Measurements from ENCODE around the gene PIAS4.
"Not testable (repeated sequence)": the region's sequence is repeated elsewhere in the genome, so short reads cannot be mapped to it uniquely, and the experiment has no call there.

The PIAS4 gene

GRCh38 chr19:3987619-3988371, 19.7 kb upstream of the PIAS4 start:
- peak overlapping the region; percentile 93 for H3K27ac ChIP-seq
- no peak for DNase-seq (ENCODE audit: low read depth, low spot score)

DNA sequence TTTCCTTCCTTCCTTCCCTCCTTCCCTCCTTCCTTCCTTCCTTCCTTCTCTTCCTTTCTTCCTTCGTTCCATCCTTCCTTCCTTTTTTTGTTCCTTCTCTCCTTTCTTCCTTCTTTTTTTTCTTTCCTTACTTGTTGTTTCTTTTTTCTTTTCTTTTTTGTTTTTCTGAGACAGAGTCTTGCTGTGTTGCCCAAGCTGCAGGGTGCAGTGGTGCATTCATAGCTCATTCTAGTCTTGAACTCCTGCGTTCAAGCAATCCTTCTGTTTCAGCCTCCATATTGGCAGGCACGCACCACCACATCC, 16.8 kb upstream of the PIAS4 start:
- H3K27ac ChIP-seq = no peak overlapping the region
- no peak for DNase-seq (ENCODE audit: low read depth, low spot score)

DNA sequence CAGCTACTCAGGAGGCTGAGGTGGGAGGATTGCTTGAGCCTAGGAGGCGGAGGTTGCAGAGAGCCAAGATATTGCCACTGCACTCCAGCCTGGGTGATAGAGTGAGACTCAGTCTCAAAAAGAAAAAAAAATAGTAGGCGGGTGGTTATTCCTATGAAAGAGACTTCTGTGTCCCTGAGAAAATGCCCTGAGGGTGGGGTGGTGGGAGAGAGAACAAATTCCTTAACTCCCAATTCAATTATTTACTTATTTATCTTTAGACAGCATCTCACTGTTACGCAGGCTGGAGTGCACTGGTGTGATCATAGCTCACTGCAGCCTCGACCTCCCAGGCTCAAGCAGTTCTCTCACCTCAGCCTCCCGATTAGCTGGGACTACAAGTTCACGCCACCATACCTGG, 11.9 kb upstream of the PIAS4 start:
- H3K27ac ChIP-seq = no peak overlapping the region
- DNase-seq (ENCODE audit: low read depth, low spot score) = no peak

GRCh38 chr19:3998667-3999412, 8.7 kb upstream of the PIAS4 start:
- not testable (repeated sequence) for H3K27ac ChIP-seq; DNase-seq (ENCODE audit: low read depth, low spot score)

DNA sequence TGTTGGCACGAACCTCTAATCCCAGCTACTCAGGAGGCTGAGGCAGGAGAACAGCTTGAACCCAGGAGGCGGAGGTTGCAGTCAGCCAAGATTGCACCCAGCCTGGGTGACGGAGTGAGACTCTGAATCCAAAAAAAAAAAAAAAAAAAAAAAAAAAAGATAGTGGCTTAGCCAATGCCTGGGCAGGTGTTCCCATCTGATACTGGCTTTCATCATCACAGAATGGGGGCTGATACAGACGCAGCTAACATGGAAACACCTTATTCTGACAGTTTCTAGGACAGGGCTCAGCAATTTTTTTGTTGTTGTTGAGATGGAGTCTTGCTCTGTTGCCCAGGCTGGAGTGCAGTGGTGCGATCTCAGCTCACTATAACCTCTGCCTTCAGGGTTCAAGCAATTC, 6.7 kb upstream of the PIAS4 start:
- not testable (repeated sequence) for H3K27ac ChIP-seq; DNase-seq (ENCODE audit: low read depth, low spot score)

DNA sequence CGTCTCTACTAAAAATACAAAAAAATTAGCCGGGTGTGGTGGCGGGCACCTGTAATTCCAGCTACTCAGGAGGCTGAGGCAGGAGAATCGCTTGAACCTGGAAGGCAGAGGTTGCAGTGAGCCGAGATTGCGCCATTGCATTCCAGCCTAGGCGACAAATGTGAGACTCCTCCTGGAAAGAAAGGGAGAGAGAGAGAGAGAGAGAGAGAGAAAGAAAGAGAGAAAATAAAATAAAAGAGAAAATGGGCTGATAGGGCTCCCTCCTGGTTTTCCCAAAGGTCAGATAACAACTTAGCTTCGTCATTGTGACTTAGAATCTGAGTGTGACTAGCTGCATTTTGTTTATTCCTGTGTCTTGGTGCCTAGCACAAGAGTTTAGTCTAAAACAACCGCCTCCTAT, 2.1 kb upstream of the PIAS4 start:
- DNase-seq (ENCODE audit: low read depth, low spot score); H3K27ac ChIP-seq: not testable (repeated sequence)

DNA sequence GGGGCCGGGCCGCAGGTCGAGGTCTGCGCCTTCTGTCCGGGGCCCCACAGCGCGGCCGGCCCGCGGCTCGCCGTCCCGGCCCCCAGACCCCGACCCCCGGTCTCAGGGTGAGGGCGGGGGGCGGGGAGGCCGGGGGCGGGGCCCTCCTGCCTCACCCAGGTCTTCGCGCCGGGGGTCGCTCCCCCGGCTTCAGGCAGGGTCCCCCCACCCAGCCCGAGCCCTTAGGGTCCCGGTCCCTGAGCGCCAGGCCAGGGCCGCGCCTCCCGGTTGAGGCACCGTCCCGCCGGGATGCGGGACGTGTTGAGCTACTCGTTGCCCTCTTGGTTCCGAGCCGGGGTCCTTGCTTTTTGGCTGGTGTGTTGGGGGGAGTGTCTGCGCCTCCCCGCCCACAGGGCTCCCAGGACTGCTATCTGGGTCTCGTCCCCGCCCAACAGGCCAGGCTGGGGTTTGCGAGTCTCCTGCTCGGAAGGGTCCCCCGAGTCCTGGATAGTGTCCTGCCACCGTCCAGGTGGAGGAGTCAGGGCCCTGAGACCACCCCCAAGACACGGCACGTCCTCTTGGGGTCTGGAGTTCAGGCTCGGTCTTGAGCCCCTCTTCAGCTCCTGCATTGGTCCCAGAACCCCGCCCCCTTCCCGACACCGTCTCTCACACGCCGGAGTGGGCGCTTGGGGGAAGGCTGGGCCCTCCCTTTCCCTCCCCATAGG, 452 bp downstream of the PIAS4 start:
- H3K27ac ChIP-seq = peak overlapping the region; percentile 19
- DNase-seq (ENCODE audit: low read depth, low spot score) = no peak

DNA sequence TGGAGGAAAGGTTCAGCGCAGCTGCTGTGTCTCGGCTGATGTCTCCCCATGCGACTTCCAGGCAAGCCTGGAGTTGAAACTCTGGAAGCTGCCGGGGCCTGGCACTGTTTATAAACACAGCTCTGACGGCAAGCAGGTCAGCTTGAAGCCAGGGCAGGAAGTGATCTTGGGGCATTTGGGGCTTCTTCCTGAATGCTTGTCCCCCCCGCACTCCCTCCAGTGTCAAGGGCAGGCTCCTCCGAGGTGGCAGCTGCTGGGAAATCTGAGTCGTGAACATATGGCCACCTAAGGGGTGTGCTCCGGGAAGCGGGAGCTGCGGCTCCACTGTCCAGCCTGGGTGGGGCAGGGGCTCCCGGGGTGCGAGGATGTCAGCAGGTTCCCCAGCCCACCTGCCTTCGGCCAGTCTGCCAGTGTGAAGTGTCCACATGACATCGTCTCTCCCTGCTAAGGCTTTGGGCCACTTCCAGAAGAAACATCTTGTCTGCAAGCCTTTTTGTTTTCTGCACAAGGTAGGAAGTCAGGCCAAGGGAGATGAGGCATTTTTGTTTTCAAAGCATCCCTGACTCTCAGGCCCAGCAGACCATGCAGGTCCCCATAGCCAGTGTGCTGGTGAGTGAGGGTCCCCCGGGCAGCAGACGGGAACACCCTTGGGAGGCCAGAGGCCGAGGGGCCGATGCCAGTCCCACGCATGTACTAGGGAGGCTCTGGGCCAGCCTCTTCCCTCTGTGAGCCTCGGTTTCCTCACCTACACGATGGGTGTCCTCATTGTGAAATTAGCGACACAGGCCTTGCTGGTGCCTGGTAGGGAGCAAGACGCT, 2.7 kb downstream of the PIAS4 start:
- no peak for DNase-seq (ENCODE audit: low read depth, low spot score)
- no peak overlapping the region for H3K27ac ChIP-seq

DNA sequence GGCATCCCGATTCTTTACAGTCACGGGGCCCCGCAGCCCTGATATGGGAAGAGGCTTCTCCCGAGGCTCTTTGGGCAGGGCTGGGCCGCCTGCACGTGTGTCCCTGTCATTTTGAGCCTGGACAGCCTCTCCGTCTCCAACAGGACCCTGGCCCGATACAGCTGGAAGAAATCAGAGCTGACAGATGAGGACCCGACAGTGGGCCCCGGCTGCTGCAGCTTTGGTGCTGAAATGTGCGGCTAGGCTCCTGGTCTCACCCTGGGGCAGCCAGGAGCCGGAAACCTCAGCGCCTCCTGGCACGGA, 3.2 kb downstream of the PIAS4 start:
- H3K27ac ChIP-seq = no peak overlapping the region
- DNase-seq (ENCODE audit: low read depth, low spot score) = no peak

- not testable (repeated sequence) for DNase-seq (ENCODE audit: low read depth, low spot score); H3K27ac ChIP-seq
Observed at GRCh38 chr19:4011430-4011829, 3.9 kb downstream of the PIAS4 start.

GRCh38 chr19:4012092-4012974, 4.8 kb downstream of the PIAS4 start:
- no peak for DNase-seq (ENCODE audit: low read depth, low spot score)
- no peak overlapping the region for H3K27ac ChIP-seq

GRCh38 chr19:4012975-4013634, 5.6 kb downstream of the PIAS4 start:
- no peak overlapping the region for H3K27ac ChIP-seq
- no peak for DNase-seq (ENCODE audit: low read depth, low spot score)

- no peak for DNase-seq (ENCODE audit: low read depth, low spot score)
Observed at GRCh38 chr19:4013886-4014540, 6.5 kb downstream of the PIAS4 start.

DNA sequence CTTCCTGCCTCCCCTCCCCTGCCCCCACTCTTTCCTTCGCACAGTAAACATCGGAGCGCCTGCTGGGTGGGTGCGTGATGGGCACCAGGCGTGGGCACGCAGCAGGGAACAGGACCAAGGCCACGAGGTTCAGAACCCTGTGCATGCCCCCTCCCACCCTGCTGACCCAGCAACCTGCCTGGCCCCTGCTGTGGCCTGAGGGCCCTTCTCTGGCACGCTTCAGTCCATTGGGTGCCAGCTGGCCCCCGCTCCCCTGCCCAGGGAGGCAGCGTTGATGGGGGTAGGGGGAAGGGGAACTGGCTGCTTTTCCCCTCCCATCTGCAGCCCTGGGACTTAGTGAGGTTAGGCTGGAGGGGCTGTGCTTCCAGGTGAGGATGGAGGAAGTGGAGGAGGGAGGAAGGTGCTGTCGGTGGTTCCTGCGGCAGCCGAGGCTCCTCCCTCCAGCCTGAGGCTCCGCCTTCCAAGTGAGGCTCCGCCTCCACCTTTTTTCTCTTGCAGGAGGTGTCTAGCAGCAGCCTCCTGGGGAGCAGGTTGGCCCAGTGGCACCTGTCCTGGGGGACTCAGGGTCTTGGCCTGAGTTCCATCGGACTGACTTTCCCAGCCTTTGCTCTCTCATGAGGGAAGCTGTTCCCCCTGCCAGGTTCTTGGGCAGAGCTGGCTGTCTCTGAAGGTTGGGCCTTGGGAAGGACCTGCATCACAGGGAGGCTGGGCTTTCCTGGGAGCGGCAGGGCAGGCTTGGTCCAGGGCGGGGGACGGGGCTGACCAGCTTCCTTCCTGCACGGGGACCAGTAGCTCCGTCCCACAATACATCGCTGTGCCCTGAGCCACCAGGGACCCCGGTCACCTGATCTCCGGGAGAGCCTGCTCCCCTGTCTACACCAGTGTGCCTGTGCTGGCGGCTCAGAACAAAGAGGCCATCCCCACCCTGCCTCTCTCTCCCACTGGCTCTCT, 7.3 kb downstream of the PIAS4 start:
- no peak overlapping the region for H3K27ac ChIP-seq
- no peak for DNase-seq (ENCODE audit: low read depth, low spot score)

More at GRCh38 chr19:4013886-4014540, 6.5 kb downstream of the PIAS4 start:
- H3K27ac ChIP-seq = no peak overlapping the region

DNA sequence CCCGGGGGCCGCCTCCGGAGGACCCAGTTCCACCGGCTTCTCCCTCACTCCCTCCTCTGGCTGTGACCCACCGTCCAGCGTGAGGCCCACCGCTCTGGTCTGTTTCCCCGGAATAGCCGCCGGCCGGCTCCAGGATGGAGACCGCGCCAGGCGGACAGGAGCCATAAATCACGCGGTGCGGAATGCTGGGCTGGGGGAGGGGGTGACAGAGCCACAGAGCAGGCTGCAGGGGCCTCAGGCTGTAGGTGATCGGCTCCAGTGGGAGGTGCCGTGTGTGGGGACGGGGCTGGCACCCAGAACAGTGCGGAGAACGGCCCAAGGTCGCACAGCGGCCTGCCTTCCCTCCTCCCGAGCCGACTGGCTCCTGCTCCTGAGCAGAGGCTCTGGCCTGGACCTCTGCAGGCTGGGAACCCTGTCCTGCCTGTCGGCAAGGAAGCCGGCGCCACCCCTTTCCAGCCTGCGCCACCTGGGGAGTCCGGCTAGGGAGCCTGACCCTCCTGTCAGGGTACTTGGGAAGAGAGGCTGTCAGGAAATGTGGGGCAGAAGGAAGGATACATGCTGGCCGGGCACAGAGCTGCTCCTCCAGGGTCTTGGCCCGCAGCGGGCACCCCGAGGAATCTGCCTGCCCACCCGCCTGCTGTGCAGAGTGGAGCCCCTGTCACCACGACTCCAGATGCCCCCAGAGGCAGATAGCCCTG, 8.3 kb downstream of the PIAS4 start:
- no peak overlapping the region for H3K27ac ChIP-seq
- DNase-seq (ENCODE audit: low read depth, low spot score) = no peak

DNA sequence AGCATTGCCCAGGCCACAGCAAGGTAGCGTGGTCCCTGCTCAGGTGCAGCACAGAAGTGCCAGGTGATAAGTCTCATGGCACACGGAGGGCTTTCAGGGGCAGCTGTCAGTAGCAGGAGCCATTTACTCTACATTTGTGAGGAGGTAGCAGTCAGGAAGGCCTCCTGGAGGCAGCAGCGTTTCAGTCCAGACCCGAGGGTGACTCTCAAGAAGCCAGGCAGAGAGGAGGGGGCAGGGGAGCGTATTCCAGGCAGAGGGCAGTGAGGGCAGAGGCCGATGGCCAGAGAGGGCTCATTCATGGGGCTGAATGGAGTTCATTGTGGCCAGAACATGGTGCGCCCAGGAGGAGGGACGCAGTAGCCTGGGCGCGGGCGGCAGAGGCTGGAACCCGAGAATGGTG, 8.9 kb downstream of the PIAS4 start:
- H3K27ac ChIP-seq = no peak overlapping the region

More for the DNA sequence above, 8.9 kb downstream of the PIAS4 start:
- no peak for DNase-seq (ENCODE audit: low read depth, low spot score)

All from epithelial cell of prostate (primary cell).